ENCODE data around the gene SPO11.

Gene SPO11

DNA sequence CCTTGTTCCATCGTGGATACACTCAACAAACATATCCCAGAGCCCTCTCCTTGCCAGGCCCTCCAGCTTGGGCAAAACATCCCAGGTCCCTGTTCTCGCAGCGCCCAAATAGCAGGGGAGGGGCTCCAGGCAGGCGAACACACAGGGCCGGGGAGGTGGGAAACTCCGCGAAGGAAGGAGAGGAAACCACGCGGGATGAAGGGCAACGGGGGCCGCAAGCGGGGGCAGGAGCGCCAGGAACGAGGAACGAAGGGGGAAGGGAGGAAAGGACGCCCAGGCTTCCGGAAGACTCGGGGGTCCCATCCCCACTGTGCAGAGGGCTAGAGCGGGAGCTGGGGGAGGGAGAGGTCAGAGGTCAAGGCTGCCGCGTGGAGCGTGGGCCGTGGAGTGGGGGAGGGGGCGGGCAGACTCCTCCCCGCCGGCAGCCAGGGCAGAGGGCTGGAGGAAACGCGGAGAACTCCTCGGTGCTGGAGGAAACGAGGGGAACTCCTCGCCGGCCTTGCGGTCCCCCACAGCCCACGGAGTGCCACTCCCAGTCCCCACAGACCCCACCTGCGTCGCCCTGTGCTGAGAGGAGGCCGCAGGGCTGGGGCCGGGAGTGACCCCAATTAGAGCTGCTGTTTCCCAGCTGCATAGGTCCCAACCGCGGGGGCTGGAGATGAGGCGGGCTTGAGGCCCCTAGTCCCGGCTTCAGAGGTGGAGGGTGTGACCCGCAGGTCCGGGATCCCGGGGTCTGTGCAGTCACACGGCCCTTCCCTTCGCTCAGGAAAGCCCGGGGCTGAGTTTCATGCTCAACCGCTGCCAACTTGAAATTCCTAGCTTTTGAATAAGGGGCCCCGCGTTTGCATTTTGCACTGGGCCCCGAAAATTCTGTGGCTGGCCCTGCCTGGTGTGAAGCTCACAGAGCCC is 60.3 kb downstream of the SPO11 start:
- in situ Hi-C loops (cut with MboI; ENCODE audit: low sequenced_read_pairs): no loop called here

DNA sequence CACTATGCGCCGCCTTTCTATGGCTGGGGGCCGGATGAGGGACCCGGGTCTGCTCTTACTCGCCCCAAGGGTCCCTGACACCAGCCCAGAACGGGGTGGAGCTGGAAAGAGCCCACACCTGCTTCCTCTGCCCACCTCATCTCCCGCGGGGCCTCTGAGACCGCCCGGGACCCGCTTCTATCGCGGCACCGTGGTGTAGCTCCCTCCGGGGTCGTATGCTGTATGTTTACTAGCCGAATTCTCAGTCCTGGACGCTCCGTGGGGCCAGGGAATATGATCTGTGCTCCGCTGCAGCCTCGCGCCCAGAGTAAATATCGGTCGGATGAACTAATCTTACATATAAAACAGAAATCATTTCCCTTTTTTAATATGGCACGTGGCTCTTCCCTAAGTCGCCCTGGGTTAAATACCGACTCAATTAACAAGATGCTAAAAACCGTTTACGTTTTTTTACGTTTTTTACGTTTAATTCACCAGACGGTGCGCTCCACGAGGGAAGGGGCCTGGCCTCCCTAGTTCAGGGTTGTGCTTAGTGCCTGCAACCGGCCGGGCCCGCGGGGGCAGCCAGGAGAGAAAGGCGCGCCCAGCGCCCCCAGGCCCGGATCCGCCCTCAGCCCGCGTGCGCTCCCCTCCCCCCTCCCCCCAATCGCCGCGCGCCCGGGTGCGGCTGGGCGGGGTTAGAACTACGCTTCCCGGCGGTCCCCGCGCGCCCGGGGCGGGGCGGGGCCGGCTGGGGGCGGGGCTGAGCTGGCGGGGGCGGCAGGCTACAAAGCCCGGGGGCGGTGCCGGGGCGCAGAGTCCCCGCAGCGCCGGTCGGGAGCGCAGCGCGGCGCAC is 61.2 kb downstream of the SPO11 start, which contains the start of gene RBM38:
Gene RBM38, plus strand, starts transcription at position 793 of the 835 bp plus-strand sequence. CDS start 186 bp downstream, outside the sequence.
- in situ Hi-C loops (cut with MboI; ENCODE audit: low sequenced_read_pairs): no loop called here

GRCh38 chr20:57391439-57392301 is 62.1 kb downstream of the SPO11 start:
- in situ Hi-C loops (cut with MboI; ENCODE audit: low sequenced_read_pairs): no loop called here

DNA sequence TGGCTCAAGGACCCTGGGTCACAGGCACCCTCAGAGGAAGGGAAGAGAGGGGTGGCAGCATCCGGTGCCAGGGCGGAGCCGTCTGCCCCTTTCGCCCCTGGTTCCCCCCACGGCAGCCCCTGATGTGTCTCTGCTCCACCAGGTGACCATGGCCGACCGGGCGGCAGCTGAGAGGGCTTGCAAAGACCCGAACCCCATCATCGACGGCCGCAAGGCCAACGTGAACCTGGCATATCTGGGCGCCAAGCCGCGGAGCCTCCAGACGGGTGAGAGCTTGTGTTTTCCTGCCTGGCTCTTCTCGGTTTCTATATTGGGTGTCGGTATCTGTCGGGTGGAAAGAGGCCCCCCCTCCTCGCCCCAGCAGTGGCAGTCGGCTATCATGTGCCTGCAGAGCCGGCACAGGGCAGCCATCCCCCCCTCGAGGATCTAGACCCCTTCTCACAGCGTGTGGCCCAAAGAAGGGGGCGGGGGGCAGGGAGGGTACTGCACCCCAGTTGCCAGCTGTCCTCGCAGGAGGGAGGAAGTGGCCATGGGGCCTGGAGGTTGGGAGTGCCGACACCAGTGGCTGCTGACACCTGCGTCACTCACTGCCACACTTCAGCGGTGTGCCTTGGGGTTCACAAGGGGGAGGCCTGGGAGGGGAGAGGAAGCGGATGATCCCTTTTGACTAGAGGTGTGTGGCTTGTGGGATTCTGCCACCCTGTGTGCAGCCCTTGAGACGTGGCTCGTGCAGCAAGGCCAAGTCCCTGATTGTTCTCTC is 63.1 kb downstream of the SPO11 start:
- in situ Hi-C loops (cut with MboI; ENCODE audit: low sequenced_read_pairs): no loop called here

Measured in hTERT RPE-1 (cell line).